Fibroblast of lung (primary cell): ENCODE data around the gene KCNG2.

Experiments
- EZH2 ChIP-seq: IDR thresholded peaks from 2 replicates; pipeline ENCODE4 v1.5.1; 2012; ENCODE audit warnings: low read length, control low read depth, mild to moderate bottlenecking; ENCODE audit errors: missing control alignments
- TF ChIP-seq, protein P1 (sequence below), 2 donors: IDR thresholded peaks in 1 of 2; conservative IDR thresholded peaks in 1 of 2; 1 replicate in 1 of 2; 2 replicates in 1 of 2; pipeline ENCODE4 v1.5.1; 2011 to 2012; ENCODE audit warnings: low read length in 2 of 2, control low read depth in 1 of 2, inconsistent platforms in 1 of 2, low read depth in 1 of 2, mild to moderate bottlenecking in 1 of 2

DNA sequence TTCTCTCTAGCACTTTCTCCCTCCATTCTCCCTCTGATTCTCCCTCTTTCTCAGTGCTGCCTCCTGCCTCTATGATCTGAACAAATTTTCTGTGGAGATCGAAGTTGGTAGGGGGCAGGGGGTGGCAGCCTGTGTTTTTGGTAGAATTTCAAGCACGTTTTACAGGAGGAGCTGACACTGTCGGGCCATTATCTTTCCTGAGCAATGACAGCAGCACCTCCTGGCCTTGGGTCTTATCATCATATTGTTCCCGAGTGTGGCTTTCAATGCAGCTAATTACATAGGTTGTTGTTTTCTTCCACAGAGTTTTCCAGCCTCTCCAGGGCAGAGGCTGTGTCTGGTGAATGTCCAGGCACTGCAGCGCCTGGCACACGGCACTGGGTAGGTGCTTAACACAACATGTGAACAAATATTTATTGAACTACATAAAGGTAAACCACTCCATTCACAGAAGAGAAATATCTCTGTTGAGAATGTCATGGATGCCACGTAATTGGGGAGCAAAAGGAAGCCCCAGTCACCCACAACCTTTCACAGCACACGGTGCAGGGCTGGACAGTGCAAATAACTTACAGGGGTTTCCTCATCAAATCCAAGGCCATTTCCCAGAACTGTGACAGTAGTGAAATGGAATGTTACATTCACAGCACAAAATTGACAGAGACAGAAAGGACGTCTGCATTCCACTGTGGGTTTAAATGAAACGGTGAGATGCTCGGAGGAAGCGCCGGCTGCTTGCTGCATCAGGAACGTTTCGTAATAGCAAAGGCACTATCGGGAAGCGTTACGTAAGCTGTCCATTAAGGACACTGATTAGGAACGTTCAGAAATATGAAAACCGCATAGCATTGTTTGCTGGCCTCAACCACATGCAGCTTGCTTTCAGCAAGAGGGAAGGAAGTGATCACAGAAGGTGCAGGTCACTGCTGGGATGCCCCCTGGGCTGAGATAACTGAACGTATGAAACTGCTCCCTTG is 6.5 kb upstream of the KCNG2 start:
- TF ChIP-seq EZH2 = no peak
- TF ChIP-seq, protein P1, sequence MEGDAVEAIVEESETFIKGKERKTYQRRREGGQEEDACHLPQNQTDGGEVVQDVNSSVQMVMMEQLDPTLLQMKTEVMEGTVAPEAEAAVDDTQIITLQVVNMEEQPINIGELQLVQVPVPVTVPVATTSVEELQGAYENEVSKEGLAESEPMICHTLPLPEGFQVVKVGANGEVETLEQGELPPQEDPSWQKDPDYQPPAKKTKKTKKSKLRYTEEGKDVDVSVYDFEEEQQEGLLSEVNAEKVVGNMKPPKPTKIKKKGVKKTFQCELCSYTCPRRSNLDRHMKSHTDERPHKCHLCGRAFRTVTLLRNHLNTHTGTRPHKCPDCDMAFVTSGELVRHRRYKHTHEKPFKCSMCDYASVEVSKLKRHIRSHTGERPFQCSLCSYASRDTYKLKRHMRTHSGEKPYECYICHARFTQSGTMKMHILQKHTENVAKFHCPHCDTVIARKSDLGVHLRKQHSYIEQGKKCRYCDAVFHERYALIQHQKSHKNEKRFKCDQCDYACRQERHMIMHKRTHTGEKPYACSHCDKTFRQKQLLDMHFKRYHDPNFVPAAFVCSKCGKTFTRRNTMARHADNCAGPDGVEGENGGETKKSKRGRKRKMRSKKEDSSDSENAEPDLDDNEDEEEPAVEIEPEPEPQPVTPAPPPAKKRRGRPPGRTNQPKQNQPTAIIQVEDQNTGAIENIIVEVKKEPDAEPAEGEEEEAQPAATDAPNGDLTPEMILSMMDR (conservative IDR thresholded peaks at IDR 0.05 in 1 of 2, IDR thresholded peaks at IDR 0.05 in 1 of 2; ENCODE audit: low read depth in 1 of 2, low read length in 2 of 2) = no peak
